GM21528 (cell line): Measurements from ENCODE around the gene ICA1.
"Not testable (repeated sequence)": the region's sequence is repeated elsewhere in the genome, so short reads cannot be mapped to it uniquely, and the experiment has no call there.

ENCODE experiments used
- ATAC-seq: cut with Tn5 transposase; IDR thresholded peaks from one replicate; pipeline ENCODE4 v1.9.1; 2021; ENCODE audit warnings: mild to moderate bottlenecking, moderate library complexity; ENCODE audit not compliant: unreplicated experiment, low FRiP score

ICA1 gene

DNA sequence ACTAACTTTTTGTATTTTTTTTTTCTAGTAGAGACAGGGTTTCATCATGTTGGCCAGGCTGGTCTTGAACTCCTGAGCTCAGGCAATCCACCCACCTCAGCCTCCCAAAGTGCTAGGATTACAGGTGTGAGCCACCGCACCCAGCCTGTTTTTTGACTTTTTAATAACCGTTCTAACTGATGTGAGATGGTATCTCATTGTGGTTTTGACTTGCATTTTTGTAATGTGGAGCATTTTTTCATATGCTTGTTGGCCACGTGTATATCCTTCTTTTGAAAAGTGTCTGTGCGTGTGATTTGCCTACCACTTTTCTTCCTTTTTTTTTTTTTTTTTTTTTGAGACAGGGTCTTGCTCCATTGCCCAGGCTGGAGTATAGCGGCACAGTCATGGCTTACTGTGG, 198.7 kb downstream of the ICA1 start:
- ATAC-seq: not testable (repeated sequence)
